HepG2 (cell line): ENCODE measurements around the gene ATP6V0E2. TPM values are rescaled to one million over a fixed set of nuclear protein-coding genes. Genes with fewer than 3 reads are reported as not detected.

Experiments used
- ATAC-seq: fragments of 200-7000 bp; cut with Tn5 transposase; 3 replicates; pipeline ENCODE4 v1.9.1; 2020; ENCODE audit warnings: mild to moderate bottlenecking, moderate library complexity
- BruUV-seq: library from RNA; stranded (reverse); fragments of 400-500 nt; replicated peaks from 2 replicates; lab custom pipeline; 2021; lab: Mats Ljungman, UMichigan
- CTCF ChIA-PET: fragments of 300-600 bp; formaldehyde crosslinking; extraction: SDS; loops from one replicate; lab custom pipeline; 2021; ENCODE audit warnings: low total read pairs, inconsistent platforms, low intra/inter-chr PET ratio; lab: Yijun Ruan, JAX
- POLR2A ChIA-PET: fragments of 350-600 bp; sonication (Branson Sonifier 250); formaldehyde crosslinking; loops from one replicate; lab custom pipeline; 2020; ENCODE audit warnings: antibody characterized with exemption, inconsistent platforms; lab: Yijun Ruan, JAX
- DNase-seq: peaks from one replicate; pipeline ENCODE4 v3.0.0-alpha.2; 2015; ENCODE audit warnings: low spot score
- FAIRE-seq: peaks from 3 replicates; lab custom pipeline; 2011; peaks lifted over from hg19 to GRCh38; lab: Jason Lieb, UNC
- H2AFZ ChIP-seq: one replicate; pipeline ENCODE4 v1.6.1; 2011; ENCODE audit warnings: low read length, inconsistent platforms
- H3K27ac ChIP-seq: fragments of 300-600 bp; 3 replicates; pipeline ENCODE4 v1.8.0; 2011; ENCODE audit warnings: mixed run types, mild to moderate bottlenecking, mixed read lengths, low read length, inconsistent platforms; ENCODE audit not compliant: insufficient read depth; ENCODE audit errors: extremely low read length
- H3K27me3 ChIP-seq, 2 experiments: fragments of 200-600 bp in 1 of 2; 2 replicates in 1 of 2; 3 replicates in 1 of 2; pipeline versions ENCODE4 v1.6.0 to v1.8.0; 2011; ENCODE audit warnings: low read length in 2 of 2, mild to moderate bottlenecking in 2 of 2, moderate library complexity in 2 of 2, inconsistent platforms in 1 of 2; ENCODE audit not compliant: insufficient read depth in 2 of 2, control insufficient read depth in 1 of 2
- H3K36me3 ChIP-seq, 2 experiments: fragments of 200-600 bp in 1 of 2; replicated peaks in 1 of 2; 2 replicates in 1 of 2; 3 replicates in 1 of 2; pipeline versions ENCODE4 v1.5.1 to v1.8.0; 2011; ENCODE audit warnings: low read length in 2 of 2, inconsistent platforms in 1 of 2; ENCODE audit not compliant: insufficient read depth in 2 of 2, control insufficient read depth in 1 of 2
- H3K4me1 ChIP-seq: 2 replicates; pipeline ENCODE4 v1.5.1; 2012; ENCODE audit warnings: low read length, inconsistent platforms; ENCODE audit not compliant: insufficient read depth
- H3K4me2 ChIP-seq: 2 replicates; pipeline ENCODE4 v1.6.0; 2011; ENCODE audit warnings: low read depth, low read length, inconsistent platforms
- H3K4me3 ChIP-seq, 3 experiments: fragments of 200-600 bp in 1 of 3; sonication (generic), shearing (Covaris generic) in 1 of 3; replicated peaks in 1 of 3; 2 replicates each; pipeline ENCODE4 v1.5.1; 2011 to 2016; ENCODE audit warnings: low read length in 3 of 3, inconsistent platforms in 2 of 3, low read depth in 2 of 3, mild to moderate bottlenecking in 2 of 3, control low read depth in 1 of 3, mixed read lengths in 1 of 3; ENCODE audit not compliant: insufficient read depth in 1 of 3
- H3K79me2 ChIP-seq: one replicate; pipeline ENCODE4 v1.6.1; 2011; ENCODE audit warnings: low read length, inconsistent platforms; ENCODE audit not compliant: insufficient read depth
- H3K9ac ChIP-seq: 2 replicates; pipeline ENCODE4 v1.6.0; 2011; ENCODE audit warnings: mild to moderate bottlenecking, low read depth, low read length, inconsistent platforms; ENCODE audit not compliant: insufficient read depth
- H3K9me3 ChIP-seq: 2 replicates; pipeline ENCODE4 v1.5.1; 2012; ENCODE audit warnings: mild to moderate bottlenecking, low read length
- H4K20me1 ChIP-seq: 2 replicates; pipeline ENCODE4 v1.6.0; 2011; ENCODE audit warnings: inconsistent platforms, mild to moderate bottlenecking, low read length, moderate library complexity; ENCODE audit not compliant: insufficient read depth
- EEA1 ChIP-seq: sonication (generic); formaldehyde crosslinking; IDR thresholded peaks from 2 replicates; pipeline ENCODE4 v1.5.1; 2020; ENCODE audit warnings: mild to moderate bottlenecking, missing genetic modification reagents, borderline replicate concordance
- ETV5 ChIP-seq: IDR thresholded peaks from 2 replicates; pipeline ENCODE4 v1.6.1; 2018; ENCODE audit warnings: missing biosample characterization, missing genetic modification reagents, inconsistent platforms, borderline replicate concordance
- FOSL2 ChIP-seq: sonication (generic); formaldehyde crosslinking; IDR thresholded peaks from 2 replicates; pipeline ENCODE4 v1.4.0; 2020; ENCODE audit warnings: missing genetic modification reagents
- FOXO1 ChIP-seq: sonication (generic); formaldehyde crosslinking; IDR thresholded peaks from 2 replicates; pipeline ENCODE4 v1.4.0; 2020; ENCODE audit warnings: missing genetic modification reagents
- FOXP1 ChIP-seq, 2 experiments: fragments of 450-650 bp in 1 of 2; IDR thresholded peaks; 2 replicates each; pipeline ENCODE4 v1.6.1; 2017 to 2018; ENCODE audit warnings: antibody characterized with exemption in 1 of 2
- NFKB2 ChIP-seq: sonication (generic); formaldehyde crosslinking; IDR thresholded peaks from 2 replicates; pipeline ENCODE4 v1.4.0; 2020; ENCODE audit warnings: missing genetic modification reagents, borderline replicate concordance
- RARA ChIP-seq: IDR thresholded peaks from 2 replicates; pipeline ENCODE4 v1.6.1; 2016; ENCODE audit warnings: missing genetic modification reagents, missing compliant biosample characterization
- ZBTB25 ChIP-seq: IDR thresholded peaks from 2 replicates; pipeline ENCODE4 v1.6.1; 2018; ENCODE audit warnings: missing genetic modification reagents
- ZFYVE20 ChIP-seq: sonication (generic); formaldehyde crosslinking; IDR thresholded peaks from 2 replicates; pipeline ENCODE4 v1.8.0; 2023; ENCODE audit warnings: low read depth, mild to moderate bottlenecking, moderate library complexity, missing genetic modification reagents, borderline replicate concordance
- ZNF207 ChIP-seq: fragments of 450-650 bp; IDR thresholded peaks from 2 replicates; pipeline ENCODE4 v1.6.1; 2016; ENCODE audit warnings: antibody characterized with exemption, borderline replicate concordance
- ZNF224 ChIP-seq: sonication (generic); formaldehyde crosslinking; IDR thresholded peaks from 2 replicates; pipeline ENCODE4 v1.5.0; 2020; ENCODE audit warnings: mild to moderate bottlenecking, missing genetic modification reagents
- ZNF232 ChIP-seq: sonication (generic); formaldehyde crosslinking; IDR thresholded peaks from 2 replicates; pipeline ENCODE4 v1.4.0; 2020; ENCODE audit warnings: missing genetic modification reagents, borderline replicate concordance
- ZNF501 ChIP-seq: sonication (generic); formaldehyde crosslinking; IDR thresholded peaks from 2 replicates; pipeline ENCODE4 v1.5.1; 2020; ENCODE audit warnings: mild to moderate bottlenecking, moderate library complexity, missing genetic modification reagents
- ZNF644 ChIP-seq: IDR thresholded peaks from 2 replicates; pipeline ENCODE4 v1.6.1; 2016; ENCODE audit warnings: low read depth
- ZNF691 ChIP-seq: sonication (generic); formaldehyde crosslinking; IDR thresholded peaks from 2 replicates; pipeline ENCODE4 v1.4.0; 2020; ENCODE audit warnings: missing genetic modification reagents, low read depth, mild to moderate bottlenecking, borderline replicate concordance
- ZNF781 ChIP-seq: sonication (generic); formaldehyde crosslinking; IDR thresholded peaks from 2 replicates; pipeline ENCODE4 v1.5.1; 2020; ENCODE audit warnings: borderline replicate concordance, mild to moderate bottlenecking, missing genetic modification reagents; ENCODE audit errors: not compliant biosample characterization
- ZSCAN22 ChIP-seq: sonication (generic); formaldehyde crosslinking; IDR thresholded peaks from 2 replicates; pipeline ENCODE4 v1.4.0; 2020; ENCODE audit warnings: mild to moderate bottlenecking, missing genetic modification reagents
- ZSCAN29 ChIP-seq: sonication (generic); formaldehyde crosslinking; conservative IDR thresholded peaks from 2 replicates; pipeline ENCODE4 v1.4.0; 2020; ENCODE audit warnings: mild to moderate bottlenecking, missing genetic modification reagents
- WGBS: methylation state at CpG from one replicate; pipeline ENCODE4 v1.1.6; 2017; ENCODE audit warnings: low lambda C conversion rate; 5-methylcytosine and 5-hydroxymethylcytosine counted together
- in situ Hi-C: cut with HindIII; loops from 2 replicates; pipeline ENCODE4 v1.10.0; 2017; ENCODE audit warnings: low pct_unique_long_range_greater_than_20kb; ENCODE audit not compliant: extremely low pct_ligation_motif_present
- intact Hi-C: fragments of 100-400 bp; cut with micrococcal nuclease; formaldehyde crosslinking; loops from one replicate; pipeline ENCODE4 v1.10.0; 2022; ENCODE audit not compliant: unreplicated experiment
- polyA plus RNA-seq, 8 experiments: library from polyadenylated mRNA; depleted of rRNA in 3 of 8; stranded (reverse) in 7 of 8; unstranded in 1 of 8; fragments of >200 nt; fragmentation: Illumina TruSeq in 4 of 8; extraction: Trizol in 4 of 8; gene quantifications; 2 replicates each; pipeline versions ENCODE4 v1.2.1 to v1.2.3, GENCODE V29; 2011 to 2016; ENCODE audit warnings: low read depth in 4 of 8, missing spikeins in 1 of 8, mixed read lengths in 1 of 8; ENCODE audit not compliant: insufficient read depth in 1 of 8
- total RNA-seq, 5 experiments: library from RNA; depleted of rRNA; stranded (reverse); fragments of >200 nt; fragmentation: Illumina TruSeq; extraction: Trizol; gene quantifications; 2 replicates each; pipeline ENCODE4 v1.2.3, GENCODE V29; 2016; ENCODE audit warnings: low read depth in 1 of 5
- TF ChIP-seq, protein P1 (sequence below): sonication (generic); formaldehyde crosslinking; IDR thresholded peaks from 2 replicates; pipeline ENCODE4 v1.8.1; 2023; ENCODE audit warnings: mild to moderate bottlenecking, inconsistent platforms, moderate library complexity, missing genetic modification reagents, borderline replicate concordance
- TF ChIP-seq, protein P2 (sequence below): IDR thresholded peaks from 2 replicates; pipeline ENCODE4 v1.6.1; 2012; ENCODE audit warnings: low read depth, low read length, improper control_type of control experiment

Gene ATP6V0E2
- total and polyA plus RNA-seq, 2 of the 13 experiments (the other 11 are each of a cell fraction or from before 2014, with no cell fraction given), result 36.8 to 203 TPM

DNA sequence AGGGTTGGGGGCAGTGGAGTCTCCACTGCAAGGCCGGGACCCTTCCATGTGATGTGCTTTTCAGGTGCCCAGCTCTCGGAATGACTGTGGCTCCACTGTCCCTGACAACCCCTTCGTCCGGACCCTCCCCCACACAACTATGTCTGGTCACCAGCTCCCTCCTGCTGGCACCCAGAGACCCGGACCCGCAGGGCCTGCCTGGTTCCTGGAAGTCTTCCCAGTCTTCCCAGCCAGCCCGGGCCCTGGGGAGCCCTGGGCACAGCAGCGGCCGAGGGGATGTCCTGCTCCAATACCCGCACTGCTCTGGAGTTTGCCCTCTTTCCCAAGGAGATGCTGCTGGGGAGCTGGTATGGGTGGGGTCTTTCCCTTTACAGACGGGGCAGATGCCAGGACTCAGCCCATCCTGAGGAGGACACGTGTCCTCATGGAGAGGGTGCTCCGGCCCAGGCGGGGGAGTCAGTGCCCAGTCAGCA lies 5.5 kb downstream of the ATP6V0E2 start:
- Histone ChIP-seq H3K4me3 (no peak overlapping the region), H3K36me3 (peaks cover 3 to 24% of the 10 kb centered on the region in 2 experiments; a peak in 3 of 5 replicates), H2AFZ (no peak overlapping the region), H3K9ac (no peak overlapping the region), H3K4me2 (no peak overlapping the region), H3K4me1 (peaks cover 41% of the 10 kb centered on the region), H3K79me2 (peaks cover 8% of the 10 kb centered on the region), H3K27me3 (no peaks in the 10 kb centered on the region), H4K20me1 (no peaks in the 10 kb centered on the region), H3K27ac (no peak overlapping the region), H3K9me3 (no peaks in the 10 kb centered on the region)
- WGBS, result 95% methylated on average over 8 of the region's 14 CpGs
- POLR2A ChIA-PET, result no interaction called here
- intact Hi-C loops, result no loop called here
- in situ Hi-C loops, result no loop called here
- no peak for TF ChIP-seq ZNF207
- TF ChIP-seq FOSL2 (CRISPR knock-in tag), result no peak
- no peak for TF ChIP-seq RARA (CRISPR knock-in tag)
- TF ChIP-seq ZNF501 (CRISPR knock-in tag), result no peak
- no peak for TF ChIP-seq ZSCAN29 (CRISPR knock-in tag)
- TF ChIP-seq ZSCAN22 (CRISPR knock-in tag), result no peak
- no peak for TF ChIP-seq ZNF691 (CRISPR knock-in tag)
- TF ChIP-seq, protein P1, sequence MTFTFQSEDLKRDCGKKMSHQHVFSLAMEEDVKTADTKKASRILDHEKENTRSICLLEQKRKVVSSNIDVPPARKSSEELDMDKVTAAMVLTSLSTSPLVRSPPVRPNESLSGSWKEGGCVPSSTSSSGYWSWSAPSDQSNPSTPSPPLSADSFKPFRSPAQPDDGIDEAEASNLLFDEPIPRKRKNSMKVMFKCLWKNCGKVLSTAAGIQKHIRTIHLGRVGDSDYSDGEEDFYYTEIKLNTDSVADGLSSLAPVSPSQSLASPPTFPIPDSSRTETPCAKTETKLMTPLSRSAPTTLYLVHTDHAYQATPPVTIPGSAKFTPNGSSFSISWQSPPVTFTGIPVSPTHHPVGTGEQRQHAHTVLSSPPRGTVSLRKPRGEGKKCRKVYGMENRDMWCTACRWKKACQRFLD (CRISPR knock-in tag), result no peak
- no peak for TF ChIP-seq ZNF781 (CRISPR knock-in tag)
- no peak for TF ChIP-seq ZNF644
- TF ChIP-seq NFKB2 (CRISPR knock-in tag), result no peak
- TF ChIP-seq, protein P2, sequence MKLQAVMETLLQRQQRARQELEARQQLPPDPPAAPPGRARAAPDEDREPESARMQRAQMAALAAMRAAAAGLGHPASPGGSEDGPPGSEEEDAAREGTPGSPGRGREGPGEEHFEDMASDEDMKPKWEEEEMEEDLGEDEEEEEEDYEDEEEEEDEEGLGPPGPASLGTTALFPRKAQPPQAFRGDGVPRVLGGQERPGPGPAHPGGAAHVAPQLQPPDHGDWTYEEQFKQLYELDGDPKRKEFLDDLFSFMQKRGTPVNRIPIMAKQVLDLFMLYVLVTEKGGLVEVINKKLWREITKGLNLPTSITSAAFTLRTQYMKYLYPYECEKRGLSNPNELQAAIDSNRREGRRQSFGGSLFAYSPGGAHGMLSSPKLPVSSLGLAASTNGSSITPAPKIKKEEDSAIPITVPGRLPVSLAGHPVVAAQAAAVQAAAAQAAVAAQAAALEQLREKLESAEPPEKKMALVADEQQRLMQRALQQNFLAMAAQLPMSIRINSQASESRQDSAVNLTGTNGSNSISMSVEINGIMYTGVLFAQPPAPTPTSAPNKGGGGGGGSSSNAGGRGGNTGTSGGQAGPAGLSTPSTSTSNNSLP, result no peak
- TF ChIP-seq ZBTB25 (CRISPR knock-in tag), result no peak
- TF ChIP-seq FOXP1 (IDR thresholded peaks at IDR 0.05), result no peak
- TF ChIP-seq FOXP1 (CRISPR knock-in tag; IDR thresholded peaks at IDR 0.05), result no peak
- no peak for TF ChIP-seq ETV5 (CRISPR knock-in tag)
- no peak for TF ChIP-seq EEA1 (CRISPR knock-in tag)
- TF ChIP-seq ZFYVE20 (CRISPR knock-in tag), result no peak
- no peak for TF ChIP-seq ZNF224 (CRISPR knock-in tag)
- TF ChIP-seq FOXO1 (CRISPR knock-in tag), result no peak
- TF ChIP-seq ZNF232 (CRISPR knock-in tag), result no peak
- DNase-seq (no peak), FAIRE-seq (no peak), ATAC-seq (no peak)
- BruUV-seq, result no TSS peak
- CTCF ChIA-PET, result no interaction called here
